CD4-positive, alpha-beta T cell treated with Interferon alpha-2 for 1 hour (primary cell): Measurements from ENCODE around the gene FLVCR2.

Source experiments
- DNase-seq, 2 donors: peaks; one replicate each; pipeline ENCODE4 v3.0.0-alpha.2; 2020 to 2022

Gene FLVCR2

GRCh38 chr14:75634848-75635247 is 56.4 kb downstream of the FLVCR2 start:
- DNase-seq, result no peak

DNA sequence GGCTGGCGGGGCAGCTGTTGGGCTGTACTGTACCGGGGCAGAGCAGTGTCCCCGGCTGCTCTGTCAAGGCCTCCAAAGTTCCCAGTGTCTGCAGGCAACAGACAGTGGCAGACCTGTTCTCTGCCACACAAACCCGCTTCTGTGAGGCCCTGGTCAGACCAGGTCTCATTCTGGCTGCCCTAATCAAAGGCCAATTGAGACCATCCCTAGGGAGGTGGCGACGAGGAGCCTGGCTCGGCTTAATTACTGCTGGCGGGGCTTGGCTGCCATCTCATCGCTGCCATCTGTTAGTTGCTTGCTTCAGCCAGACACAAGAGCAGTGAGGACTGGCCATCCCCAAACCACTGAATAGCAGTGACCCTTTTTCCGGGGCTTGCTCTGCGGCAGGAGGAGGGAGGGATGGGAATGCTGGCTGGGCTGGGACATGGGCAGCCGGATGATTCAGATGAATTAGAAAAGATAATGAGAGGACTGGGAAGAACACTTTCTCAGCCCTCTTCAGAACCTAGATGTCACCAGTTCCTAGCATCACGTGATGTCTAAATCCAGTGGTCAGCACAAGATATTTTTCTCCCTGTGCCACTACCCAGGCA is 57.8 kb downstream of the FLVCR2 start:
- DNase-seq, result no peak

DNA sequence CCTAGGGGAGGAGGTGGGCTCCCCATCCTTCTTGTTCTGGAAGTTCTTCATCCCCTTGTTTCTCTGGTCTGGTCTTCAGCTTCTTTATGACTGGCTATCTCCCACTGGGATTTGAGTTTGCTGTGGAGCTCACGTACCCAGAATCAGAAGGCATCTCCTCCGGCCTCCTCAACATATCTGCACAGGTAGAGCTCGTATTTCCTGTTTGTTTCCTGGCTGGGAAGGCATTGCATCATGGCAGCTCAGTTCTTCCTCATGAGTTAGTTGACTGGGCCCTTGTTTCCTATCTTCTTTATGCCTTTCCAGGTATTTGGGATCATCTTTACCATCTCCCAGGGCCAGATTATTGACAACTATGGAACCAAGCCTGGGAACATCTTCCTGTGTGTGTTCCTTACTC is 62.5 kb downstream of the FLVCR2 start:
- no peak for DNase-seq

- DNase-seq, result no peak
Observed at GRCh38 chr14:75643985-75644384, 65.6 kb downstream of the FLVCR2 start.

DNA sequence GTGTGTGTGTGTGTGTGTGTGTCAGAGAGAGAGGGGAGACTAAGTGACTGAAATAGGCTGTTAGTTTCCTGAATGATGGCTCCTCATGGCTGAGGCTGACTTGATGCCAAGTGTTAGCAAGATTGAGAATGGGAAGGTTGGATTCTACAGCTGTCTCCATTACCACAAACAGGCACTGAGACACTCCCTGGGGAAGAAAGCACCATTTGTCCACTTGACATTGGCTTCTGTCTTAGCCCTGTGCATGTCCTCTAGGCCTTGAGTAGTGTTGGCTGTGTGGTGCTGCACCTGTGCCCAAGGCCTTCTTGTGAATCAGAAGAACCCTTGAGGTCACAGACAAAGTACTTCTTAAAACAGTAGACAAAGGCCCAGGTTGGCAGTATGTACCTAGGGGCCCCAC is 66.6 kb downstream of the FLVCR2 start:
- DNase-seq, result no peak

DNA sequence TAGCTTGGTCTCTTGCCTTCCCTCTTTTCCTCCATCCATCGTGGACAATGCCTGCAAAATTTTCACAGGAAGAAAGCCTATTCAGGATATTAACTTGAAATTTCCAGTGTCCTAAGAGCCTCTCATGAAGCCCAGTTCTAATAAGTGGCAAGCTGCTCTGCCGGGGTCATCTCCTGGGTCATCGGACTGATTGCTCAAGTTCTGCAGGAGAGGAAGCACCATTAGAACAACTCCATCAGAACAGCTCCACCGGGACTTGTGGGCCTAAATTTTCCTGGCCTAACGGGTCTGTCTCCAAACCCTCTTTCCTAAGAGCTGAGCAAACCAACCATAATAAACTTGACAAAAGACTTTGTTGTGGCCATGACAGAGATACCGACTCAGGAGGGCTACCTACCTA is 68.3 kb downstream of the FLVCR2 start:
- DNase-seq, result no peak

DNA sequence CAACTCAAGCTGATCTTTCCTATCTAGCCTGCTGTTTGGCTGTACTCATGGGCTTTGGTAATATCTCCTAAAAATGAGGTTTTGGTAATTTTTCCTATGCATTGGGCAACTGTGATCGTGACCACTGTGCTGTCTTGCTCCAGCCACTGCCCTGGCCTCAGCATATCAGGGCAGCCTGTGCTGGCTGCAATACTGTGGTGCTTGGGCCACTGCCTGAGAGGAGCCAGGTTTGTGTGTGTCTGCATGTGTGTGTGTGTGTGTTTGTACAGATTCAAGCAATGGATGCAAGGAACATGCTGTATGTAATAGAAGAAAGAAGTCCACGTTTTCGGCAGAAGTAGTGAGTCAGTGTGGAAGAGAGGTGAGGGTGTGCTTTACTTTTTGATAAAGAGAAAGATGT is 69.2 kb downstream of the FLVCR2 start:
- no peak for DNase-seq

DNA sequence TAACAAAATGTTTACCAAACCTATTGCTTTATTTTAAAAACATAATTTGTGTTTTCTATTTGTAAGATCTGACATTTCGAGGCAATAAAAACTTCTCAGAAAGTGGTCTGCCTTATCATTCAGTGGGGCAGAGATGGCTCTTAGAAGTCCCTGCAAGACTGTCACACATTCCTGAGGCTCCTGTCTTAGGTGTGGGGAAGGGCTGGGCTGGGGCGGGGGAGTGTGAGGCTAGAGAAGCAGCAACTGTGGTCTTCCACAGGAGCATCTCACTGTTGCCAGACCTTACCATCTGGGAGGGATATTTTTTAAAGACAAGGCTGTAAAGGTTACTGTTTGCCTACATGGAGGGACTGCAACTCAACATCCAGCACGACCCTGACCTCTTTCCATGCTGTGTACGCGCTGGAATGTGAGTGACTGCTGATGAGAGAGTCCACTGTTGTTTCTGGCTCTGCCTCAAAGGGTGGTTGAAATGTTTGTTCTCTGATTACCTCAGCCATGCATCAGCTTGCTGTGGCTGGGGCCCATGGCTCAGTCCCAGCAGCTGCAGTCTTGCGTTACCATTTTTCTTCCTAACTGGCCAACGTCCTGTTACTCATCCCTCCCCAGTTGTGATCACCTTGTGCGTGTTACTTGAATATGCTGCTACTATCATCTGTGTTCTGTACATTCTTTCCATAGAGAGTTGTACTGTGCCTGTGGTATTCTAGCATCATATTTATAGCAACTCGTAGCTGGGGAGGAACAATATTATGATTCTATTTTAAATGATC is 69.8 kb downstream of the FLVCR2 start:
- no peak for DNase-seq

DNA sequence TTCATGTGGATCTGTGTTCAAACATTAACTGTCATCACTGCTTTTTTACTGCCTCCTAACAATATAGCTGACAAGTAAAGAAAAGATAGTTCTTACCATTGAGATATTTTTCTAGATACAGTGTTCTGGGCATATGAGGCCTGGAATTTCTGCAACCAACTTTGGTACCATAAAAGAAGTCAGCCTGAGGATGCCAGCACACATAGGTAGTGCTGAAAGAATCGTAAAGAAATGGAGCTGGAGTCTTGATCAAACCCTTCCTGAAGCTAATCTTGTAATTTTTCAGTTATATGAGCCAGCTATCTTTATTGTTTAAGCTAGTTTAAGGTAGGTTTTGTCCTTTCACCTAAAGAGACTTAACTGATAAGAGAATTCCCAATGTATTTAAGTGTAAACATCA is 70.9 kb downstream of the FLVCR2 start:
- DNase-seq, result no peak

DNA sequence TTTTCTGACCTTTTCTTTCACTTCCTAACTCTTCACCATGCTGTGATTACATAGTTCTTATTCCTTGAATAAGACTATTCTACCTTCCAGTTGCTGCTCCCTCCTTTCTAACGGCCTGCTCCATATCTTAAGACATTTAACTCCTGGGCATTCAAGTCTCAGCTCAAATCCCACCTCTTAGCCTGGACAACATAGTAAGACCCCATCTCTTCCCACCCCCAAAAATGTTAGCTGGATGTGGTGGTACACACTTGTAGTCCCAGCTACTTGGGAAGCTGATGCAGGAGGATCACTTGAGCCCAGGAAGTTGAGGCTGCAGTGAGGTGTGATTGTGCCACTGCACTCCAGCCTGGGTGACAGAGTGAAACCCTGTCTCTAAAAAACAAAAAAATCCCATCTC is 71.4 kb downstream of the FLVCR2 start:
- DNase-seq, result no peak

- DNase-seq, result no peak
Observed at GRCh38 chr14:75650253-75651058, 72.0 kb downstream of the FLVCR2 start.

GRCh38 chr14:75653563-75653962 is 75.1 kb downstream of the FLVCR2 start:
- no peak for DNase-seq

- peak; percentile 75 to 83 for DNase-seq
Observed at GRCh38 chr14:75654127-75654732, 75.8 kb downstream of the FLVCR2 start.

GRCh38 chr14:75655235-75655634 is 76.8 kb downstream of the FLVCR2 start:
- no peak for DNase-seq

- DNase-seq, result no peak
Observed at GRCh38 chr14:75657331-75657730, 78.9 kb downstream of the FLVCR2 start.

GRCh38 chr14:75658957-75659356 is 80.5 kb downstream of the FLVCR2 start:
- no peak for DNase-seq

DNA sequence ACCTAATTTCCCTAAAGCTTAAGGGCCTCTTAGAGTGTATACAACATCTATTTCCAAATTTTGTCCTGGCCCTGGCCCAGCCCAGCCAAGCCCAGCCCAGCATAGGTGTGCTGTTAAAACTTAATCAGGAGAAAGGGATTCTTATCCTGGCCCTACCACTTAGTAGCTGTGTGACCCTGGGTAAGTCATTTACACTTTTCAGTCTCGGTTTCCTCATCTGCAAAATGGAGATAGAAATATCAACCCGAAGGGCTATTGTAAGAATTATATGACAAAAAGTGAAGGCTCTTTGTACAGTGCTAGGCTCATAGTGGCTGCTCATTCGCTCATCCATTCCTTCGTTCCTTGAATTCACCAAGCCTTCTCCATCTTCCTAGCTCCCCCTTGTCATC is 81.8 kb downstream of the FLVCR2 start:
- no peak for DNase-seq

DNA sequence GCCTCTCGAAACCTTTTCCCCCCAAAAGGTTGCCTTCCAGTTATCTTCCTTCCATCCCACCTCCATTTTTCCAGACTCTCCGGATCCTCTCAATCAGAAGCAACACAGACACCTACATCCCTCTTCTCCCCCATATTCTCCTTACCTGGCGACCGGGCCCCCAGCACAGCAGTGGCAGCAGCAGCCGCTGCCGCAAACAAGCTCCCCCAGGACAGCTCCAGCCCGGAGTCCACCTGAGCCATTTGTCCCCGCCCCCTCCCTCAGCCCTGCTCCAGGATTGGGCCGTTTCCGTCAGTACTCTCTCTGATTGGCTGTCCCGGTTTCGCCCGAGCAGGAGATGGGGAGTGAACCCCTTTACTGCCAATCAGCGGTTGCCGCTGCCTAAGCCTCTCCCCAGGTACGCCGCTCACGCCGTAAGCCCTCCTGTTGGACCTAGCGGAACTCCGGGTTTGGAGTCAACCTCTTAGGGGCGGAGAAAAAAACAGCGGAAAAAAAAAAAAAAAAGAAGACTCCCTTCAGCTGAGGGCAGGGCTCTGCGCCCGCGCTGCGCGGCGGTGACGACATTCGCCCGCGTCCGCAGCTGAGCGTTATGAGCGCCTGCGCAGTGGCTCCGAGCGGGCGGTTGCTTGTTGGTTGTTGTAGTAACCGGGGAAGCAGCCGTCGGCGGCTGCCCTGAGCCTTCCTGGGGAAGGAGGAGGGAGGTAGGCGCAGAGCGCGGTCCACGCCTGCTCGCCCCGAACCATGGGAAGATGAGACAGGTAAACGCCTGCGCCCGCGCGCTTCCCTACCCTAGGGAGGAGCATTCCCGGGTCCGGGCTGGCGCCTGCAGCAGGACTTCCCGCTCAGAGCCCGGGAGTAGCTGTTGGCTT is 82.4 kb downstream of the FLVCR2 start, which contains the start of the genes ERG28 and TTLL5:
Gene ERG28, minus strand, starts transcription at position 247 of the 869 bp plus-strand sequence. CDS start 3,374 bp downstream, outside the sequence.
Gene TTLL5, plus strand, starts transcription at position 617 of the 869 bp plus-strand sequence. CDS start 1,904 bp downstream, outside the sequence.
- peak; percentile 97 for DNase-seq

DNA sequence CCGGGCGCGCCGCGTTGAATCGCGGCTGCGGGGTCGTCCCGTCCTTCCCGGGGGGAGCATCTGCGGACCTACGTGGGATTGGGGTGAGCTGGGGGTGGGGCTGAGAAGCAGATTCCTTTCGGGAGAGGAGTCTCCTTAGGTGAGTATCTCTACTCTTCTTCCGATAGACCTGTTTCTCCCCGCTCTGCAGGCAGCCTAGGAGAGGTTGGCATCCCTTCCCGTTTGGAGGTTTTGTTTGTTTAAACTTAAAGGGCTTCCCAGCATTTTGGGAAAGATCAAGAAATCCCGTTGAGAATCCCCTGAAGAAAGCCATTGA is 83.0 kb downstream of the FLVCR2 start:
- DNase-seq, result no peak

DNA sequence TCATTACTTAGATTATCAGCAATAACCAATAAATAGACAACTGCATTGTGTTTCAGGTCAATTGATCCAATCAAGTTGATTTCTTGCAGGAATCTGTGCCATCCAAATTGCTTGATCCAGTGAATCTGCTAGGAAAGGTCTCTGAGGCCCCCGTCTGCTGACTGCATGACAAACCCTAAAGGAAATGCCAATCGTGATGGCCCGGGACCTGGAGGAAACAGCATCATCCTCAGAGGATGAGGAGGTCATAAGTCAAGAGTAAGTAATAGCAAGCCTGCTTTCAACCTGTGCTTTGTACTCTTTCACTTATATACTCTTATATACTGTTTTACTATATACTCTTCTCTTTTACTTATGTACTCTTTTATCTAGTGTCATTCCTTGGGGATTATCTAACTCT is 84.5 kb downstream of the FLVCR2 start:
- no peak for DNase-seq

DNA sequence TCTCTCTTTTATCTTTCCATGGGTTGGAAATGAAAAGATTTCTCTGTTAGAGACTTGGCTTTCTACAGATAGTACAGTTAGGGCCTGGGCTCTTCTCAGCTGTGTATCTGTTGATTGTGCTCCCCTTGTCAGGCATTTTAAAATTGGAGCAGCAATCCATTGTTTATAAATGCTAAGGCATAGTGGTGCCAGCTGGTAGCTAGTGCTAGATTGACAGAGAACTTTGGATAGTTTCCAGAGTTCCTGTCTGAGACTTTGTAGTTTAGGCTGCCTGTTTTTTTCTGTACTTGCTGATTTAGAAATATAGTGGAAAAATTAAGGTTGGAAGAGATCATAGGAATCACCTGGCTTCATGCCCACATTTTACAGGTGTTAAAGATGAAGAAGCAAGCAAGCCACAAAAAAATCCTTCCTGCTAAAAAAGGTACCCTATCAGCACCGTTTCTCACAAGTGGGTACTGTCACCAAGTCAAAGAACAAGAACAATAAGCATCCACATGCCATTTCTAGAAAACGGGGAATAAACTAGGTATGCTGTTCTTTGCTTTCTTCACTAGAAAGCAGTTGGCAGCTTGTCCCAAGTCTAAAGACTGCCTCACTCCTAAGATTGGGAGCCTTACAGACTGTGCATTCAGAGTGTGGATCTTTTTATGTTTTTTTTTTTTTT is 88.8 kb downstream of the FLVCR2 start:
- no peak for DNase-seq
